ENCODE results near the gene IRF2BP1. TPM values are rescaled to one million over a fixed set of nuclear protein-coding genes. Genes with fewer than 3 reads are reported as not detected.
A peak's percentile ranks its signal among the peaks of the same experiment; 100 is the strongest.

IRF2BP1 gene
- total and polyA plus RNA-seq, 11 donors, result 13.6 to 40.0 (median 19.2) TPM

GRCh38 chr19:45908956-45909355 lies 23.0 kb upstream of the IRF2BP1 start:
- ATAC-seq, result no peak
- Histone ChIP-seq H3K27me3 (peaks cover 0 to 10% (median 0%) of the 10 kb centered on the region in 9 donors), H3K9me3 (no peaks in the 10 kb centered on the region), H3K4me3 (no peak overlapping the region), H3K36me3 (no peaks in the 10 kb centered on the region), H3K27ac (no peak overlapping the region), H3K4me1 (no peaks in the 10 kb centered on the region)
- TF ChIP-seq POLR2A (IDR thresholded peaks at IDR 0.05), result no peak
- TF ChIP-seq, protein P1, sequence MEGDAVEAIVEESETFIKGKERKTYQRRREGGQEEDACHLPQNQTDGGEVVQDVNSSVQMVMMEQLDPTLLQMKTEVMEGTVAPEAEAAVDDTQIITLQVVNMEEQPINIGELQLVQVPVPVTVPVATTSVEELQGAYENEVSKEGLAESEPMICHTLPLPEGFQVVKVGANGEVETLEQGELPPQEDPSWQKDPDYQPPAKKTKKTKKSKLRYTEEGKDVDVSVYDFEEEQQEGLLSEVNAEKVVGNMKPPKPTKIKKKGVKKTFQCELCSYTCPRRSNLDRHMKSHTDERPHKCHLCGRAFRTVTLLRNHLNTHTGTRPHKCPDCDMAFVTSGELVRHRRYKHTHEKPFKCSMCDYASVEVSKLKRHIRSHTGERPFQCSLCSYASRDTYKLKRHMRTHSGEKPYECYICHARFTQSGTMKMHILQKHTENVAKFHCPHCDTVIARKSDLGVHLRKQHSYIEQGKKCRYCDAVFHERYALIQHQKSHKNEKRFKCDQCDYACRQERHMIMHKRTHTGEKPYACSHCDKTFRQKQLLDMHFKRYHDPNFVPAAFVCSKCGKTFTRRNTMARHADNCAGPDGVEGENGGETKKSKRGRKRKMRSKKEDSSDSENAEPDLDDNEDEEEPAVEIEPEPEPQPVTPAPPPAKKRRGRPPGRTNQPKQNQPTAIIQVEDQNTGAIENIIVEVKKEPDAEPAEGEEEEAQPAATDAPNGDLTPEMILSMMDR (IDR thresholded peaks at IDR 0.05), result no peak
- intact Hi-C loops (cut with DNase I), result no loop called here
- no peak for DNase-seq
- WGBS, 4 donors, result 69 to 78% (median 77%) methylated on average over 5 of the region's 5 CpGs

- TF ChIP-seq, protein P1 (IDR thresholded peaks at IDR 0.05), result no peak
- no peak for TF ChIP-seq POLR2A (IDR thresholded peaks at IDR 0.05)
- Histone ChIP-seq H3K27ac (no peak overlapping the region), H3K9me3 (no peaks in the 10 kb centered on the region), H3K27me3 (no peaks in the 10 kb centered on the region), H3K4me3 (no peak overlapping the region), H3K4me1 (peaks cover 0 to 16% (median 9%) of the 10 kb centered on the region in 12 donors), H3K36me3 (no peaks in the 10 kb centered on the region)
- no peak for ATAC-seq
- no peak for DNase-seq
- intact Hi-C loops (cut with DNase I), result no loop called here
- 86 to 100% (median 93%) methylated on average over 3 of the region's 3 CpGs for WGBS, 4 donors
These were observed 20.3 kb upstream of the IRF2BP1 start for GRCh38 chr19:45906221-45906620.

- intact Hi-C loops (cut with DNase I), result no loop called here
- WGBS, 4 donors, result 71 to 78% (median 75%) methylated on average over 10 of the region's 10 CpGs
- DNase-seq, result no peak
- no peak overlapping the region for H3K27ac ChIP-seq
- no peaks in the 10 kb centered on the region for H3K27me3 ChIP-seq
- no peaks in the 10 kb centered on the region for H3K9me3 ChIP-seq
- TF ChIP-seq, protein P1 (IDR thresholded peaks at IDR 0.05), result no peak
- TF ChIP-seq POLR2A (IDR thresholded peaks at IDR 0.05), result no peak
- ATAC-seq, result no peak
- peaks cover 0 to 7% (median 0%) of the 10 kb centered on the region in 9 donors for H3K36me3 ChIP-seq
- H3K4me3 ChIP-seq, result no peak overlapping the region
- H3K4me1 ChIP-seq, result peaks cover 3 to 26% (median 16%) of the 10 kb centered on the region in 12 donors
These were observed 19.1 kb upstream of the IRF2BP1 start for GRCh38 chr19:45905011-45905410.

GRCh38 chr19:45902651-45903625 lies 17.0 kb upstream of the IRF2BP1 start:
- DNase-seq, result peak; percentile 98 to 100 (median 99)
- Histone ChIP-seq H3K36me3 (peaks cover 0 to 28% (median 20%) of the 10 kb centered on the region in 9 donors), H3K27ac (peak overlapping the region; percentile 63 to 88 (median 79)), H3K27me3 (no peaks in the 10 kb centered on the region), H3K4me1 (peaks cover 3 to 26% (median 16%) of the 10 kb centered on the region in 12 donors), H3K9me3 (no peaks in the 10 kb centered on the region), H3K4me3 (peak overlapping the region; percentile 52 to 84 (median 77))
- ATAC-seq, result peak; percentile 95 to 97 (median 96)
- intact Hi-C loops (cut with DNase I), result loop anchor here in 3 of 10 donors (2.0 to 5.0 kb wide), 5 partner anchors 16 to 114 kb away; partner anchors contain the start of genes IRF2BP1 (in 2 of the 3) and CCDC61 (in 1 of the 3)
- TF ChIP-seq, protein P1 (IDR thresholded peaks at IDR 0.05), result peak in 1 of 12 donors; percentile 9
- peak in 1 of 2 donors; percentile 78 for TF ChIP-seq POLR2A (IDR thresholded peaks at IDR 0.05)
- WGBS, 4 donors, result 1 to 3% (median 2%) methylated on average over 52 to 73 of the region's 73 CpGs
